ENCODE results near the gene CKAP2L.

Gene CKAP2L

DNA sequence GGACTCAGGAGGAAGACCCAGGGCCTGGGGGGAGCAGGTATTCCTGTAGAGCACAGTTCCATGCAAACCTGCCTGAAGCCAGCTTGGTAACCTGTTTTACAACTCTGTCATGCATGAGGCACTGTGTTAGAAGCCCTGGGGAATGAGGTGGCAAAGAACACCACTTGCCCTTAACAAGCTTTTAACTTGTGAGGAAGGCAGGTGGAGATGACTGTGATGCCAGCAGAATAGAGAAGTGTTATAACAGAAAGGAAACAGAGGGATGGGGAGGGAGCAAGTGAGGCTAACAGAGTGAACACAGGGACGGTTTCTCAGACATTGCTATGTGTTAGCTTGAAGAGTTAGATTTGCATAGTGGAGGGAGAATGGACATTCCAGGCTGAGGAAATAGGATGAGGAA is 31.4 kb upstream of the CKAP2L start:
- Histone ChIP-seq H3K4me3 (ENCODE audit: control insufficient read depth in 1 of 7, extremely low read depth in 1 of 7, insufficient read depth in 4 of 7, low read depth in 2 of 7, low read length in 6 of 7) (peak overlapping the region in 1 of 7 experiments; percentile 11), H3K27me3 (replicated peaks in 2 of 5; ENCODE audit: control insufficient read depth in 4 of 5, insufficient read depth in 5 of 5, low read length in 4 of 5) (no peaks in the 10 kb centered on the region), H3K36me3 (ENCODE audit: control insufficient read depth in 4 of 4, insufficient read depth in 4 of 4, low read length in 3 of 4) (no peaks in the 10 kb centered on the region), H3K27ac (ENCODE audit: insufficient read depth in 1 of 2, low read depth in 1 of 2, low read length in 2 of 2, poor library complexity in 1 of 2, severe bottlenecking in 2 of 2) (no peak overlapping the region), H3K4me1 (ENCODE audit: control extremely low read depth in 1 of 4, control insufficient read depth in 4 of 4, insufficient read depth in 4 of 4, low read length in 3 of 4) (peaks cover 15 to 48% (median 32%) of the 10 kb centered on the region in 4 experiments), H3K9me3 (ENCODE audit: control extremely low read depth in 1 of 5, control insufficient read depth in 4 of 5, insufficient read depth in 2 of 5, low read depth in 1 of 5, low read length in 4 of 5) (no peaks in the 10 kb centered on the region)
- CTCF ChIA-PET, result interaction anchor here (1.0 to 3.5 kb wide), 7 partner anchors 9 to 41 kb away, joined by 3 to 17 read pairs (median 4); partner anchors contain the start of gene IL1A
- 0% methylated on average over 1 of the region's 1 CpG for WGBS (ENCODE audit: insufficient coverage)
- peak in 2 of 3 donors; percentile 83 to 86 for DNase-seq
- POLR2A ChIA-PET, result interaction anchor here (0.8 to 1.2 kb wide), 4 partner anchors 11 to 38 kb away, joined by 3 to 4 read pairs (median 3); partner anchors contain the start of gene IL1A

DNA sequence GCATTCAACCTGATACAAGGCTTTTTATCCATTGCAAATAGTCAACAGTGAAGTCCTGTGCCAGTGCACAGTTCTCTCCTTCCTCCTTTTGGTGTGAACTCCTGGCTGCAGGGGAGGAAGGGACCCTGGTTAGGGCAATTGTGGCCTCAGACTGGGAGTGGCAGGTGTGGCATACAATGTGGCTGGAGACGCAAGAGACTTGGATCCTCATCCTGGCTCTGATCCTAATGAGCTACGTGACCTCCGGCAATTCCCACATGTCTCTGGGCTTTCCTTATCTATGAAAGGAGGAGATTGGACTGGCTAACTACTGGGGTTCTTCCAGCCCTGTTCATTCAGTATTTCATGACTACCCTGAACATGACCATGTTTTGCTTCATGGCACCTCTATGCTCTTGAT is 30.4 kb upstream of the CKAP2L start:
- Histone ChIP-seq H3K4me1 (ENCODE audit: control extremely low read depth in 1 of 4, control insufficient read depth in 4 of 4, insufficient read depth in 4 of 4, low read length in 3 of 4) (peaks cover 15 to 46% (median 30%) of the 10 kb centered on the region in 4 experiments), H3K9me3 (ENCODE audit: control extremely low read depth in 1 of 5, control insufficient read depth in 4 of 5, insufficient read depth in 2 of 5, low read depth in 1 of 5, low read length in 4 of 5) (no peaks in the 10 kb centered on the region), H3K27ac (ENCODE audit: insufficient read depth in 1 of 2, low read depth in 1 of 2, low read length in 2 of 2, poor library complexity in 1 of 2, severe bottlenecking in 2 of 2) (no peak overlapping the region), H3K4me3 (ENCODE audit: control insufficient read depth in 1 of 7, extremely low read depth in 1 of 7, insufficient read depth in 4 of 7, low read depth in 2 of 7, low read length in 6 of 7) (no peak overlapping the region), H3K27me3 (replicated peaks in 2 of 5; ENCODE audit: control insufficient read depth in 4 of 5, insufficient read depth in 5 of 5, low read length in 4 of 5) (no peaks in the 10 kb centered on the region), H3K36me3 (ENCODE audit: control insufficient read depth in 4 of 4, insufficient read depth in 4 of 4, low read length in 3 of 4) (no peaks in the 10 kb centered on the region)
- 95% methylated on average over 3 of the region's 3 CpGs for WGBS (ENCODE audit: insufficient coverage)
- ChIA-PET CTCF (interaction anchor here (1.0 to 3.5 kb wide), 5 partner anchors 9 to 41 kb away, joined by 3 to 17 read pairs (median 4); partner anchors contain the start of gene IL1A), POLR2A (interaction anchor here (0.7 to 1.0 kb wide), 2 partner anchors 13 to 27 kb away, joined by 3 read pairs; no protein-coding TSS in a partner anchor)
- no peak for DNase-seq

DNA sequence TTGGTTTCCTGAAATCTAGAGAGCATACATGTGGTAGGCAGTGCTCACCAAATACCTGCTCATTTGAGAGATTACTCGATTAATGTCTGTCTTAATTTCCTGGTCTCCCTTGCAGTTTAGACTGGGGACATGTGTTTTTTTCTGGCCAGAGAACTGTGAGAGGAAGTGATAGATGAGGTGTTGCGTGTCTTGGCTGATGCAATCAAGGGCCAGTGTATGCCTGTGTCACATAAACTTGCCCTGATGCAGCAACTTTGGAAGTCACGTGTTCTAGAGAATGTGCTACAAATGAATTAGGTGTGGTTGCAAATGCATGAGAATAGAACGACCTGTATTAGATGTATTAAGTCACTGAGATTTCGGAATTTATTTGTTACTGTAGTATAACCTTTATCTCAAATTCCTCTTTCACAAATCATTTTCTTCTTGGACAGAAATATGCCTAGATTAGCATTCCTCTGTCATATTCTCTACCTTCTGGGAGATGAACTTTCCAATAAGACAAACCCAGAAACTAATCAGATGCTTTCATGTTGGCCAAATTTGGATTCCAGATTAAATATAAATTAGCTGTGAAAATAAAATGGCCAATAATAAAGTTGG is 29.8 kb upstream of the CKAP2L start:
- Histone ChIP-seq H3K4me3 (ENCODE audit: control insufficient read depth in 1 of 7, extremely low read depth in 1 of 7, insufficient read depth in 4 of 7, low read depth in 2 of 7, low read length in 6 of 7) (no peak overlapping the region), H3K36me3 (ENCODE audit: control insufficient read depth in 4 of 4, insufficient read depth in 4 of 4, low read length in 3 of 4) (no peaks in the 10 kb centered on the region), H3K9me3 (ENCODE audit: control extremely low read depth in 1 of 5, control insufficient read depth in 4 of 5, insufficient read depth in 2 of 5, low read depth in 1 of 5, low read length in 4 of 5) (no peaks in the 10 kb centered on the region), H3K27ac (ENCODE audit: insufficient read depth in 1 of 2, low read depth in 1 of 2, low read length in 2 of 2, poor library complexity in 1 of 2, severe bottlenecking in 2 of 2) (peak overlapping the region in 1 of 2 experiments; percentile 59), H3K27me3 (replicated peaks in 2 of 5; ENCODE audit: control insufficient read depth in 4 of 5, insufficient read depth in 5 of 5, low read length in 4 of 5) (no peaks in the 10 kb centered on the region), H3K4me1 (ENCODE audit: control extremely low read depth in 1 of 4, control insufficient read depth in 4 of 4, insufficient read depth in 4 of 4, low read length in 3 of 4) (peaks cover 13 to 41% (median 24%) of the 10 kb centered on the region in 4 experiments)
- peak; percentile 61 to 87 (median 82) for DNase-seq
- ChIA-PET POLR2A (interaction anchor here (0.7 kb wide), 1 partner anchor 12 kb away, joined by 3 read pairs; no protein-coding TSS in a partner anchor), CTCF (interaction anchor here (1.4 to 3.5 kb wide), 3 partner anchors 9 to 40 kb away, joined by 3 to 17 read pairs (median 4); partner anchors contain the start of gene IL1A)
- 54% methylated on average over 3 of the region's 5 CpGs for WGBS (ENCODE audit: insufficient coverage)

DNA sequence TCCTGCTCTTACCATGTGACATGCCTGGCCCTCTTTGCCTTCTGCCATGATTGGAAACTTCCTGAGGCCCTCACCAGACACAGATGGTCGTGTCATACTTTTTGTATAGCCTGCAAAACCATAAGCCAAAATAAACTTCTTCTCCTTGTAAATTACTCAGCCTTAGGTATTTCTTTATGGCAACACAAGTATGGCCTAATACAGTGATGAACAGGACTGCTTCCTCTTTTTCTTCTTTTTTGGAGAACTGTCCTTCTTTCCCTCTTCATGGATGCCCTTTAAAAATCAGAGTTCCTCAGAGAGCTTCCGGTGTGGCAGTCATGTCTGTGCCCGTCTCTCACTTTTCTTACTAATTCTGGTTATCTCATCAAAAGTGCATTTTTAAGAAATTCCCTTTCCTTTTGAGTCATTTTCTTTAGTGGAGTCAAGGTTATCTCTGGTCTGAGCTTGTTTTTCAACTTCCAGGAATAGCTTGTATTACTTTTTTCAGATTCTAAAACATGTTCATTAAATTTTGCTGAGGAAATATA is 29.1 kb upstream of the CKAP2L start:
- DNase-seq, result peak in 2 of 3 donors; percentile 45 to 60
- ChIA-PET POLR2A (no interaction called here), CTCF (interaction anchor here (3.5 kb wide), 1 partner anchor 8 kb away, joined by 17 read pairs; the partner anchor contains the start of gene IL1A)
- H3K4me3 ChIP-seq (ENCODE audit: control insufficient read depth in 1 of 7, extremely low read depth in 1 of 7, insufficient read depth in 4 of 7, low read depth in 2 of 7, low read length in 6 of 7), result no peak overlapping the region
- peak overlapping the region in 1 of 2 experiments; percentile 59 for H3K27ac ChIP-seq (ENCODE audit: insufficient read depth in 1 of 2, low read depth in 1 of 2, low read length in 2 of 2, poor library complexity in 1 of 2, severe bottlenecking in 2 of 2)
- no peaks in the 10 kb centered on the region for H3K9me3 ChIP-seq (ENCODE audit: control extremely low read depth in 1 of 5, control insufficient read depth in 4 of 5, insufficient read depth in 2 of 5, low read depth in 1 of 5, low read length in 4 of 5)
- WGBS (ENCODE audit: insufficient coverage), result 86% methylated on average over 3 of the region's 3 CpGs
- peaks cover 10 to 43% (median 22%) of the 10 kb centered on the region in 4 experiments for H3K4me1 ChIP-seq (ENCODE audit: control extremely low read depth in 1 of 4, control insufficient read depth in 4 of 4, insufficient read depth in 4 of 4, low read length in 3 of 4)
- no peaks in the 10 kb centered on the region for H3K36me3 ChIP-seq (ENCODE audit: control insufficient read depth in 4 of 4, insufficient read depth in 4 of 4, low read length in 3 of 4)
- no peaks in the 10 kb centered on the region for H3K27me3 ChIP-seq (replicated peaks in 2 of 5; ENCODE audit: control insufficient read depth in 4 of 5, insufficient read depth in 5 of 5, low read length in 4 of 5)

DNA sequence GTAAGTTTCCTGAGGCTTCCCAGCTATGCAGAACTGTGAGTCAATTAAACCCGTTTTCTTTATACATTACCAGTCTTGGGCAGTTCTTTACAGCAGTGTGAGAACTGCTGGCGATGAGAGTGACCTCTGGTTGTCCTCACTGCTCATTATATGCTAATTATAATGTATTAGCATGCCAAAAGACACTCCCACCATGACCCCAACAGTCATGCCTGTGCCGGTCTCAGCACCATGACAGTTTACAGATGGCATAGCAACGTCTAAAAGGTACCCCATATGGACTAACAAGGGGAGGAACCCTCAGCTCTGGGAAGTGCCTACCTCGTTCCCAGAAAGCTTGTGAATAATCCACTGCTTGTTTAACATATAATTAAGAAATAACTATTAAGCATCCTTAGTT is 28.0 kb upstream of the CKAP2L start:
- WGBS (ENCODE audit: insufficient coverage), result no CpG with 5 or more reads among the region's 5 CpGs
- Histone ChIP-seq H3K36me3 (ENCODE audit: control insufficient read depth in 4 of 4, insufficient read depth in 4 of 4, low read length in 3 of 4) (no peaks in the 10 kb centered on the region), H3K4me1 (ENCODE audit: control extremely low read depth in 1 of 4, control insufficient read depth in 4 of 4, insufficient read depth in 4 of 4, low read length in 3 of 4) (peaks cover 9 to 50% (median 27%) of the 10 kb centered on the region in 4 experiments), H3K9me3 (ENCODE audit: control extremely low read depth in 1 of 5, control insufficient read depth in 4 of 5, insufficient read depth in 2 of 5, low read depth in 1 of 5, low read length in 4 of 5) (no peaks in the 10 kb centered on the region), H3K27ac (ENCODE audit: insufficient read depth in 1 of 2, low read depth in 1 of 2, low read length in 2 of 2, poor library complexity in 1 of 2, severe bottlenecking in 2 of 2) (no peak overlapping the region), H3K4me3 (ENCODE audit: control insufficient read depth in 1 of 7, extremely low read depth in 1 of 7, insufficient read depth in 4 of 7, low read depth in 2 of 7, low read length in 6 of 7) (no peak overlapping the region), H3K27me3 (replicated peaks in 2 of 5; ENCODE audit: control insufficient read depth in 4 of 5, insufficient read depth in 5 of 5, low read length in 4 of 5) (no peaks in the 10 kb centered on the region)
- no peak for DNase-seq
- ChIA-PET POLR2A (no interaction called here), CTCF (interaction anchor here (1.5 kb wide), 1 partner anchor 10 kb away, joined by 8 read pairs; no protein-coding TSS in a partner anchor)

DNA sequence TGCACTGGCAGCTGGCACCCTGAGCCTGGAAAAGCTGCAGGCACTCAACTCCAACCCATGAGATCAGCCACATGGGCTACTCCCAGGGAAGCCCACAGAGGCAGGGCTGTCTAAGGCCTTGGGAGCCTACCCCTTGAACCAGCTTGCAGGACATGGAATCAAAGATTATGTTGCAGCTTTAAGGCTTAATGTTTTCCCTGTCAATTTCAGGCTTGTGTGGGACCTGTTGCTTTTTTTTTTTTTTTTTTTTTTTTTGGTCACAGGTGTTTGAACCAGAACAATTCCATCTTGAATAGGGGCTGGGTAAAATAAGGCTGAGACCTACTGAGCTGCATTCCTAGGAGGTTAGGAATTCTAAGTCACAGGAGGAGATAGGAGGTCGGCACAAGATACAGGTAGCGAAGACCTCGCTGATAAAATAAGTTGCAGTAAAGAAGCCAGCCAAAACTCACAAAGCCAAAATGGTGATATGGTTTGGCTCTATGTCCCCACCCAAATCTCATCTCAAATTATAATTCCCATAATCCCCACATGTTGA is 27.4 kb upstream of the CKAP2L start:
- H3K4me3 ChIP-seq (ENCODE audit: control insufficient read depth in 1 of 7, extremely low read depth in 1 of 7, insufficient read depth in 4 of 7, low read depth in 2 of 7, low read length in 6 of 7), result no peak overlapping the region
- no peaks in the 10 kb centered on the region for H3K9me3 ChIP-seq (ENCODE audit: control extremely low read depth in 1 of 5, control insufficient read depth in 4 of 5, insufficient read depth in 2 of 5, low read depth in 1 of 5, low read length in 4 of 5)
- WGBS (ENCODE audit: insufficient coverage), result no CpG with 5 or more reads among the region's 3 CpGs
- ChIA-PET POLR2A (no interaction called here), CTCF (interaction anchor here (1.5 kb wide), 1 partner anchor 9 kb away, joined by 8 read pairs; no protein-coding TSS in a partner anchor)
- no peaks in the 10 kb centered on the region for H3K36me3 ChIP-seq (ENCODE audit: control insufficient read depth in 4 of 4, insufficient read depth in 4 of 4, low read length in 3 of 4)
- no peak overlapping the region for H3K27ac ChIP-seq (ENCODE audit: insufficient read depth in 1 of 2, low read depth in 1 of 2, low read length in 2 of 2, poor library complexity in 1 of 2, severe bottlenecking in 2 of 2)
- H3K4me1 ChIP-seq (ENCODE audit: control extremely low read depth in 1 of 4, control insufficient read depth in 4 of 4, insufficient read depth in 4 of 4, low read length in 3 of 4), result peaks cover 9 to 57% (median 30%) of the 10 kb centered on the region in 4 experiments
- DNase-seq, result no peak
- H3K27me3 ChIP-seq (replicated peaks in 2 of 5; ENCODE audit: control insufficient read depth in 4 of 5, insufficient read depth in 5 of 5, low read length in 4 of 5), result no peaks in the 10 kb centered on the region

DNA sequence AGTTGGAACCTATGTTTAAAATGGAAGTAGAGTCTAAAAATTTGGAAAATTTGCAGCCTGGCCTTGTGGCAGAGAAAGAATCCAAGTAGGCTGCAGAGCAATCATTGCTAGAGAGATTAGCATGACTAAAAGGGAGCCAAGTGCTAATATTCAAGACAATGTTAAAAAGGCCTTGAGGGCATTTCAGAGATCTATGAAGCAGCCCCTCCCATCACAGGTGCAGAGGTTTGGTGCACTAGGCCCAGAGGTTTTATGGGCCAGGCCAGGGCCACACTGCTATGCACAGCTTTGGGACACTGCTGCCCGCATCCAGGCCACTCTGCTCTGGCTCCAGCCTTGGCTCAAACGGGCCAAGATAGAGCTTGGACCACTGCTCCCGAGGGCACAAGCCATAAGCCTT is 26.6 kb upstream of the CKAP2L start:
- no peaks in the 10 kb centered on the region for H3K9me3 ChIP-seq (ENCODE audit: control extremely low read depth in 1 of 5, control insufficient read depth in 4 of 5, insufficient read depth in 2 of 5, low read depth in 1 of 5, low read length in 4 of 5)
- CTCF ChIA-PET, result no interaction called here
- WGBS (ENCODE audit: insufficient coverage), result 95% methylated on average over 3 of the region's 3 CpGs
- no peak for DNase-seq
- H3K27ac ChIP-seq (ENCODE audit: insufficient read depth in 1 of 2, low read depth in 1 of 2, low read length in 2 of 2, poor library complexity in 1 of 2, severe bottlenecking in 2 of 2), result no peak overlapping the region
- H3K36me3 ChIP-seq (ENCODE audit: control insufficient read depth in 4 of 4, insufficient read depth in 4 of 4, low read length in 3 of 4), result no peaks in the 10 kb centered on the region
- POLR2A ChIA-PET, result no interaction called here
- no peak overlapping the region for H3K4me3 ChIP-seq (ENCODE audit: control insufficient read depth in 1 of 7, extremely low read depth in 1 of 7, insufficient read depth in 4 of 7, low read depth in 2 of 7, low read length in 6 of 7)
- no peaks in the 10 kb centered on the region for H3K27me3 ChIP-seq (replicated peaks in 2 of 5; ENCODE audit: control insufficient read depth in 4 of 5, insufficient read depth in 5 of 5, low read length in 4 of 5)
- peaks cover 9 to 53% (median 30%) of the 10 kb centered on the region in 4 experiments for H3K4me1 ChIP-seq (ENCODE audit: control extremely low read depth in 1 of 4, control insufficient read depth in 4 of 4, insufficient read depth in 4 of 4, low read length in 3 of 4)

All from common myeloid progenitor, CD34-positive (primary cell).